ACHN (cell line): ENCODE data around the gene AIFM2.
A peak's percentile ranks its signal among the peaks of the same experiment; 100 is the strongest.
"Not testable (repeated sequence)": the region's sequence is repeated elsewhere in the genome, so short reads cannot be mapped to it uniquely, and the experiment has no call there.

ENCODE experiments used
- DNase-seq: peaks from one replicate; pipeline ENCODE4 v3.0.0-alpha.2; 2015
- in situ Hi-C: cut with HindIII; loops from 2 replicates; pipeline ENCODE4 v1.10.0; 2017; ENCODE audit warnings: low sequenced_read_pairs, low pct_ligation_motif_present, low pct_unique_long_range_greater_than_20kb

AIFM2 gene

DNA sequence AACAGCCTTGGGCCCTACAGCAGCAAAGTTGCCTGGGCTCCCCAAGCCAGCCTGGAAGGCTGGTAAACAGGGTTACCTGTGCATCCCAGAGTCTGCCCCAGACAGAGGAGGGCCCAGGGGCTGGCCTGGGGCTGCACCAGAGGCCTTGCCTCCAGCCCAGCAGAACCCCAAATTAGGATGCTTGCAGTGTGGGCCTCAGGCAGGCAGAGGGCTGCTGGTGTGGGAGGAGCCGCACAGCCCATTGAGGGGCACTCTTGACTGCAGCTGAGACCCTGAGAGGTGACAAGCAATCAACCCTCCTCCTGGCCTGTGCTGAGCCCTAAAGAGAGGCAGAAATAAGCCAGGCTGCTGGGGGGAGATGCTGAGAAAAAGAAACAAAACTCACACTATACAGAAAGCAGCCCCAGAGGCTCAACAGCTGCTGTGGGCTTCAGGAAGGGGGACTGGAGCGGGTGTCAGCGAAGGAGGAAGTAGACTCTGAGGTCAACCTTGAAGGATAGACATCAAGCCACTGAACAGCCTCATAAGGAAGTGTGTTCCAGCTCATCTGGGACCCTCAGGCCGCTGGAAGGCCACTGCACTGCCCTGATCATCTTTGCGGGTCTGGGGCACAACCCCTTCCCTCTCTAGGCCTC lies 6.6 kb downstream of the AIFM2 start:
- no peak for DNase-seq
- in situ Hi-C loops: no loop called here

DNA sequence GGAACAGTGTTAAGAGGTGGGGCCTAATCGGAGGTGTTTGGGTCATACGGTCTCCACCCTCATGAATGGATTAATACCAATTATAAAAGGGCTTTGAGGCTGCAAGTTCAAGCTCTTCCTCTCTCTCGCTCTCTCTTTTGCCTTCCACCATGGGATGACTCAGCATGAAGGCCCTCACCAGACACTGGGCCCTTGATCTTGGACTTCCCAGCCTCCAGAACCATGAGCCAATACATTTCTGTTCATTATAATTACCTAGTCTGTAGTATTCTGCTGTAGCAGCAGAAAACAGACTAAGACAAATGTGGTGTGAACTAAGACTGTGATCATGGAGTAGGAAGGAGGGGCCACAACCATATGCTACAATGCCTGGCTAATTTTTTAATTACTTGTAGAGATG lies 7.7 kb downstream of the AIFM2 start:
- in situ Hi-C loops: no loop called here

DNA sequence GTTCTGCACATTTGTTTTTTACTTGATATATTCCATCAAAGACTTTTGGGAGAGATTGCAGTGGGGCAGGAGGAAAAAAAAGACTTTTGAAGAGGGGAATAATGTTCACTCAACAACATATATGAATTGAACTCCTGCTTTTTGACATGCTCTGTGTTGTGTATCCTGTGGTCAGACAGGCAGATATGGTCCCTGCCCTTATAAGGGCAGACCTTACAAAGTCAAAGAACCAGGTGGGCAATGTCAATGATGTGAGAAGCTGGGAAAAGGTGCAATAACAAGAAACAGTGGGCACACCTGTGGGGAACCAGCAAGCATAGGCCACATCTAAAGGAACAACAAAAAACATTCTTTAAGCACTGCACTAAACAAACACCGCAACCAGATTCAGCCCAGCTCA lies 8.2 kb downstream of the AIFM2 start:
- in situ Hi-C loops: no loop called here
- DNase-seq: no peak

More for the DNA sequence above, 7.7 kb downstream of the AIFM2 start:
- DNase-seq: no peak

DNA sequence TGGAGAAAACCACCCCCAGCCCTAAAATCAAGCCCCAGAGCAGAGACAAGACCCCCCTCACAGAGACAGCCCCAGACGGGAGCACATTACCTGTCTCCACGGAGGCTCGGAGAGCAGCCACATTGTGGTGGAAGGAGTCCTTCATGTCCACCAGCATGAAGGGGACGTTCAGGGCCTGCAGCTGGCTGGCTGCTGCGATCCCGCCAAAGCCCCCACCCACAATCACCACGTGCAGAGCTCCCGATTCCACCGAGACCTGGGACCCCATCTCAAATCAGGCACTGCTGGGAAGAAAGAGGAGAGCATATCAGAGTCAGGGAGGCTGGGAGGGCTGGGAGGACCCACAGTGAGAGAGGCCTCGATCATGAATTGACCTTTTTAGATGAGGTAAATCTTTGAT lies 8.8 kb downstream of the AIFM2 start:
- no peak for DNase-seq
- in situ Hi-C loops: no loop called here

DNA sequence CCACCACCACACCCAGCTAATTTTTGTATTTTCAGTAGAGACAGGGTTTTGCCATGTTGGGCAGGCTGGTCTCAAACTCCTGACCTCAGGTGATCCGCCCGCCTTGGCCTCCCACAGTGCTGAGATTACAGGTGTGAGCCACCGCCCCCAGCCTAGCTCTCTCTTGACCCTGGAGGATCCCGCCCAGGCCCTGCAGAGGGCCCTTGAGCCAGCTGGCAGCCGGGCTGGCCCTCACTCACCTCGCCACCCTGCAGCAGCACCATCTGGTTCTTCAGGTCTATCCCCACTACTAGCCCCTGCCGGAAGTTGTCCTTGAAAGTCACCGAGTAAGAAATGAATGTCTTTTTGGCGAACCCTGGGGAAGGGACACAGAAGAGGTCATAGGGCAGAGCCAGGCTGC lies 9.5 kb downstream of the AIFM2 start:
- in situ Hi-C loops, DNase-seq: not testable (repeated sequence)

DNA sequence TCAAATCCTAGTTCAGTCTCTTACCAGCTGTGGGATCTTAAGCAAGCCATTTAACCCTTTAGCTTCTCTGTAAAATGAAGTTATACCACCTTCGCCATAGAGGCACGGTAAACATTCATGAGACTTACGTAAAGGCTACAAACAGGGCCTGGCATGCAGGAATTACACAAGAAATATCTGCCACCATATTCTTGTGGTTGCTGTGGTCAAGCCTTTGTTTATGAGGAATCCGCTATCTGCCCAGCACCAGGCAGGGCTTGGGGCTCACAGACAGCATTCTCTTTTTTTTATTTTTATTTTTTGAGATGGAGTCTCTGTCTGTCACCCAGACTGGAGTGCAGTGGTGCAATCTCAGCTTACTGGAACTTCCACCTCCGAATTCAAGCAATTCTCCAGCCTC lies 9.9 kb downstream of the AIFM2 start:
- DNase-seq: no peak
- in situ Hi-C loops: no loop called here

DNA sequence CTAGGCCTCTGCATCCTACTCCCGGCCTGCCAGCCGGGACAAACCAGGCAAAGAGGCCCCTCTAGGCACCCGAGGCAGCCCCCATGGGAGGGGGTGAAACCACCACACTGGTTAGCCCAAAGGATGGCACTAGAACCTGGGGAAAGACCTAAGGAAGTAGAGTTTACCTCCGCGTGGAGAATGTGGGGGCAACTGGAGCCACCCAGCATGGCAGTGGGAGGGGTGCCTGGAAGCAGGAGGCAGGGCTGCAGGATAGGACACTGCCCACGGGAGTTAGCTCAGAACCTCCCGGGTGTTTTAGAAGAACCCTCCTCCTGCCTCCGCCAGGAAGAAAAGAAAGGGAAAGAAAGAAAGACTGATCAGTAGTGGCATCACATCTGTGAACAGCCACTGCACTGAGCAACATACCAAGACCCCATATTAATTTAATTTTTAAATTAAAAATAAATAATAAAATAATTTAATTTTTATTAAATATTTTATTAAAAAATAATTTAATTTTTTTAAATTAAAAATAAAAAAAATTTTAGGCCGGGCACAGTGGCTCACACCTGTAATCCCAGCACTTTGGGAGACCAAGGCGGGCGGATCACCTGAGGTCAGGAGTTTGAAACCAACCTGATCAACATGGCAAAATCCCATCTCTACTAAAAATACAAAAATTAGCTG lies 11.2 kb downstream of the AIFM2 start:
- DNase-seq: no peak
- in situ Hi-C loops: no loop called here

DNA sequence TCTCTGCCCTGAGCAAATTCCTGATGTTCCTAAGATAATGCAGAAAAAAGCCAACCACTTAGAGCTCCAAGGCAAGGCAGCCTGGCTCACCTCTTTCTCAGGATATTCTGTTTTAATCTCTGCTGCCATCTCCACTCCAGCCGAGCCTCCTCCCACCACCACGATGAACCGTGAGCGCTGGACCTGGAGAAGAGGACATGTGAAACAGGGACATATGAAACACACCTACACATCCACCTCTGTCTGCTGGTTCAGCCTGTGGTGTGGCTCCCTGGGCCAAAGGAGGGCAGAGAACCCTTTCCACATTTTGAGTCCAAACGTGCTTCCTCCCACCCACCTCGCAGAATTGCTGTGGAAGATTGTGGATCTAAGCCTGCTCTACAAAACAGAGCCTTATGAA lies 12.2 kb downstream of the AIFM2 start:
- in situ Hi-C loops: no loop called here
- no peak for DNase-seq

DNA sequence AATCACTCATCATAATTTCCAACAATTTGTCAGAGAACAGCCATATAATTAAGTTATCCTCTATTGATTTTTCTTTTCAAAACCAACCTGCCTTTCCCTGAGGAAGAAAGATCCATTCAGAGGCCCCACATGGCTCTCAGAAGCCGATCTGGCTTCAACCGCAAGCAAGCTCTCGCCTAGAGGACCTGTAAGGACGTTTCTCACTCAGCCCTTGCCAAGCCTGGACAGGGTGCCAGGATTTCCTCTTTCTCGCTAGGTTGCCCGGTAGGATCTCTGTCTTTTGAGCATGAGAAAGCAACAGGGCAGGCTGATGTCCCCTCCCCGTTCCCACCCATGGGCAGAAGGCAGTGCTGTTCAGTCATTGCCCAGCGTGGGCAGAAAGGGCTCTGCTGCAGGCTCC lies 13.0 kb downstream of the AIFM2 start:
- in situ Hi-C loops: no loop called here
- DNase-seq: no peak

DNA sequence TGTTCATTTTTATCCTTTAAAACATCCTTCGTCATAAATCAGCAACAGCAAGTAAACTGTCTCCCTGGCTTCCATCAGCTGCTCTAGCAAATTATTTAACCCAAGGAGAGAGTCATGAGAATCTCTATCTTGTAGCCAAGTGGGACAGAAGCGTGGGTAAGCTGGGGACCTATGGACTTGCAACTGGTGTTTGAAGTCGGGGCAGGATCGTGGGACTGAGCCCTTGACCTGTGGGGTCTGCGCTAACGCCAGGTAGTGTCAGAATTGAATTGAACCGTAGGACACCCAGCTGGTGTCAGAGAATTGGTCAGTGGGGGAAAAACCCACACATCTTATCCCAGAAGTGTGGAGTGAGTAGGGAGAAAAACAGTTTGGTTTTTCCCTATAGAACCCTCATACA lies 13.4 kb downstream of the AIFM2 start:
- in situ Hi-C loops: no loop called here

DNA sequence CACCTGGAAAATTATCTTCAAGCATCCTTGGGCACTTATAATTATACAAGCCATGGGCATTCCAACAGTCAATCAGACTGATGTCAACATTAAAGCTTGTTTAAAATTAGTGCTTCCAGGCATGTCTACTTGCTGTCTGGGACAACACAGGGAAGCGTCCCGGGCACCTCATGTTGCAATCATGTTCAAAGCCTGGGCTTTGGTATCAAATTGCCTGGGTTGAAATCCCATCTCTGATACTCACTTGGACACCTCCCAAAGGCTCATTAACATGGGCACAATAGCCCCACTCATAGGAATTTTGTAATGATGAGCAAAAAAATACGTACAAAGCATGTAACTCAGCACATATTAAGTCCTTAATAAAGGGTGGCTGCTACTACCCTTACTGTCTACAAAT lies 14.4 kb downstream of the AIFM2 start:
- in situ Hi-C loops: no loop called here
- DNase-seq: no peak

More for the DNA sequence above, 13.4 kb downstream of the AIFM2 start:
- no peak for DNase-seq

DNA sequence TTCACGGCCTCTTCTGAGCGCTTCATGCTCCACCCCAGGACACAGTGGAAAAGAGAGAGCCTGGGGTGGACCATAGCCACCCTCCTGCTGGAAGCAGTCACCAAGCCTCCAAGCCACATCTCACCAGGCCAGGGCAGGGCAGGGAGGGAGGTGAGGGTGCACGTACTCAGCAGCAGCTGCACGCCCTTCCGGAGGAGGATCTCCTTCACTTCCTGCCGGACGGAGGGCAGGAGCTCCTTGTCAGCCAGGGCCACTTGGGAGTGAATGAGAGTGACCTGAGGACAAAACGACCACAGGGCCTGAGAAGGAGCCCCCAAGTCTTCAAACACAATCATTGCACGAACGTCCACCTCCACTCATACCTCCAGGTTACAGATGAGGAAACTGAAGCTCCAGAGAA lies 15.0 kb downstream of the AIFM2 start:
- in situ Hi-C loops: no loop called here
- DNase-seq: no peak

DNA sequence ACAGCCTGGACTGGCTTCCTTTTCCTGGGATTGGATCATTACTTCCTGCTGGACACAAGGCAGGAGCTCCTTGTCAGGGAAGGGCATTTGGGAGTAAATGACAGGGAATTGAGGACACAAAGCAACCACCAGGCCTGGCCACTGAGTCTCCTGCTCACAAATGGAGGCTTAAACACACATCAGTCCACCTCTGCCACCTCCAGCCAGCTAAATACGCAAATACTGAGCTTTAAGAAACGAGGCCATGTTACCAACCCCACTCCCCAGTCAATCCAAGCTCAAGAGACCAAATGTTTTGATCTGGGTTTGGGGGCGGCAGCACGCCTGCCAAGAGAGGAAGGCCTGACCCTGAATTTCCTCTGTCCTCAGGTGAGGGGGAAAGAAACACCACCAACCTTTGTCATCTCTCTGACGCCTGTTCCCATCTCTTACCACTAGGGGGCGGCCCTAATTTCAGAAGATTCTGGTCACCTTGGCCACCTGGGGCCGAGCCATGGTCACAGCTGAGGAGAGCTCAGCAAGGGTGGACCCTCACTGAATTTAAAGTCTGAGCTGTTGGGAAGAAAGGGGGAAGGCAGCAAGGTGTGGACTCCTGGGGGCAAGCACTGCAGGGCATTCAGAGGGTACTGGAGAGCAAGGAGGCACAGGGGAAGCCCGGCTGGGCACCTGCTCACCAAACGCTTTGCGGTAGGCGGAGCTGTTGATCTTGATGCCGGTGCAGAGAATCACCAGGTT lies 16.5 kb downstream of the AIFM2 start:
- in situ Hi-C loops: no loop called here
- peak; percentile 58 for DNase-seq

DNA sequence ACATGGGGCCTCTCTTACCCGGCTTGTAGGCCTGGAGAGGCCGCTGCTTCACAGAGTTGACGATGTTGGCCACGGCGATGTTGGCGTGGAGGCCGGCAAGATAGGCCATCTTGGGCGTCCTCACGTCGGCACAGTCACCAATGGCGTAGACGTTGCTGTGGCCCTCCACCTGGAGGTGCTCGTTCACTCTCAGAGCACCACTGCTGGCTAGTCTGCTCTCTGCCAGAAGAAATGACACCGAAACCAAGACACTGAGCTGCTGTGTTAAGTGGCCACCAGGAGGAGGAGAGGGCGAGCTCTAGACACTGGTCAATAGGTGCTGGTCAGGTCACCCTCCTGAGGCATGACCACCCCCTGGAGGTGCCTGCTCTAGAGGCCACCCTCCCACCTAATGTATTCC lies 17.7 kb downstream of the AIFM2 start:
- in situ Hi-C loops: no loop called here
- no peak for DNase-seq

DNA sequence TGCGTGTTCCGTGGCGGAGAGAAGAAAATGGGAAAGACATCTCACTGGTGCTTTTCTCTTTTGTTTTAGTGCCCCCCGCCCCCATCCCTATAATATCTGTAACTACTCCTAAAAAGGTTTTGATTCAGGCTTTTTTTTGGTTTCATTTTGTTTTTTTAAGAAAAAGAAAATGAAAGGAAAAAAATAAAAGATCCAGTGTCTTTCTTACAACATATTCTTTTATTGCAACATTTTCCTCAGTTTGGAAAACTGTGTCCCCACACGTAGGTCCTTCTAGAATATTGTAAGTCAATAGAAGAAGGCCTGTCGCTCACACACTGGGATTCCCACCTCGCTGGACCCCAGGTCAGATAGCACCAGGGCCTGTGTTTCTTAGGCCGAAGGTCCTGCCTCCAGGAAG lies 20.6 kb downstream of the AIFM2 start:
- no peak for DNase-seq
- in situ Hi-C loops: no loop called here

DNA sequence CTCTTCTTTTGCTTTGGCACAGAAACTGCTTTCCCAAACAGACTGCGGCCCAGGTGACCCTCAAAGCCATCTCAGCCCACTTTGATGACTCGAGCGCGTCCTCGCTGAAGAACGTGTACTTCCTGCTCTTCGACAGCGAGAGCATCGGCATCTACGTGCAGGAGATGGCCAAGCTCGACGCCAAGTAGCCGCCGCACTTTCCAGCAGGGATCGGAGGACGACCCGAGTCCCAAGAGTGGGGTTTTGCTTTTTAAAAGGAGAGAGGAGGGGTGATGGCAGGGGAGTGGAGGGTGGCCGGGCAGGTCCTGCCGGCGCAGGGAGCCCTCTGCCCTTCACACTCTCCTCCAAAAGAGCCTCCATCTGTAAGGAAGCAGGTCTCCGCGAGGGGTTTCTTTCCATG lies 21.1 kb downstream of the AIFM2 start:
- in situ Hi-C loops: no loop called here
- no peak for DNase-seq

DNA sequence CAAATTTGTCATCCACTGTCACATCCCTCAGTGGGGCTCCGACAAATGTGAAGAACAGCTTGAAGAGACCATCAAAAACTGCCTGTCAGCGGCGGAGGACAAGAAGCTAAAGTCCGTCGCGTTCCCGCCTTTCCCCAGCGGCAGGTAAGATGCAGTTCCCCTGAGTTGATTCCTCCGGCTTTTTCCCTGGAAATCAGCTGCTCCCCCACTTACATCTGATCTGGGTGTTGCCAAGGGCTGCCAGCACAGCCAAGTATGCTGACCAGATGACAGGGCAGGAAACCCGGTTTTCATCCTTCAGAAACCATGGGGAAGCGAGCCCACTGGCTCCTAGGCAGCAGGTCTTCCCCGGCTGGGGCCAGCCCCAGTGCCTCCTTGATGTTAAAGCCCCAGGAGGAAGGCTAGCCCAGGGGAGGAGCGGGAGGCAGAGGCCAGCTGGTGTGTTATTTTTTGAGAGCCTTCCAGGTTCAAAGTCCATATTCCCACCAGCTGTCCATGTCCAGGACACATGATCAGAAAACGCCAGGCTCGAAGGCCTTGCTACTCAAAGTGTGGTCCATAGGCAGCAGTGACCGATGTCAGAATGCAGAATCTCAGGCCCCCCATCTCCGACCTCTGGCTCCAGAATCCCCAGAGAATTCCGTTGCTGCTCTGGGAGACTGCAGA lies 23.4 kb downstream of the AIFM2 start:
- no peak for DNase-seq
- in situ Hi-C loops: no loop called here

DNA sequence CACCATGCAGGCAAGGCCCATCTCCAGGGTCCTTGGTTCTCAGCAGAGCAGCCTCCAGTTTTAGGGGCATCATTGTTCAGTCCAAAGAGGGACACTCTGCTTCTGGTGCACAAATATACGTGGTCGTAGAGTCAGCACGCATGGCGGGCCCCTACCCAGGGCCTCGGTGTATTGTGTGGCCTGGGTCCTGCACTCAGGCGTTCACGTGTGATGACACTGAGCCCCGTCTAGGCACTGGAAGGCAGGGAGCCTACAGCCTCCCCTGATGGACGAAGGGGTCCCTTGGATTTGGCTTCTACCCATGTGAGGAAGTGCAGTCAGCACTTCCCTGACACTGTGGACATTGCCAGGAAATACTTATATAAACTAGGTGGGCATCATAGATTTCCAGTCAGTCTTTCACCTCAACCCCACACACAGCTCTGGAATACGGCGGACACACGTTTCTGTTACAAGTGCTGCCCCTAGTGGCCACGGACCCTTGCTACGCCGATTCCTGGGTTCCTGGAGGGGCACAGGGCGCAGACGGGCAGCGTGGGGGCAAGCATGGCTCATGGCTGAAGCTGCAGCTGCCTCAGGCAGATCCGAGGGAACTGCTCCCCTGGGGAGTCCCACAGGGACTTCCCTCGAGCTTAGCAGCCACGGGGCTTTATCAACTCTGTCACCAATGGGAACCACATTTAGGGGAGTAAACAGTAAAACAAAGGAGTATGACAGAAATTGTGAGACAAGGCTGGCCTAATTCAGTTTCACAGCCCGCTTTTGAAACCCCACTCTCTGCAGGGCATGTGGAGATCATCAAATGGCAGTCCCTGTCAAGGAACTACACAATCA lies 25.4 kb downstream of the AIFM2 start:
- DNase-seq: peak; percentile 11
- in situ Hi-C loops: no loop called here

DNA sequence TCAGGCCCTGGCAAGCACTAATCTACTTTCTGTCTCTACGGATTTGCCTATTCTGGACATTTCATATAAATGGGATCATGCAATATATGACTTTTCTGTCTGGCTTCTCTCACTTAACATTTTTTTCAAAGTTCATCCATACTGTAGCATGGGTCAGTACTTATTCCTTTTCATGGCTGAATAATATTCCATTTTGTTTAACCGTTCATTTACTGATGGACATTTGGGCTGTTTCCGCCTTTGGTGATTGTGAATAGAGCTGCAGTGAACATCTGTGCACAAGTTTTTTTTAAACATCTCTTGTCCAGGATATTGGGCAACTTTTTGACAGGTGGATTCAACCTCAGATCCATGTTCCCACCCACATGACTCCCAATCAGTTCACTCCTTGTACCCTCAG lies 31.0 kb downstream of the AIFM2 start:
- in situ Hi-C loops: no loop called here
- no peak for DNase-seq
